SH-SY5Y (cell line): ENCODE data around the gene SSNA1.

ENCODE experiments used
- GATA2 ChIP-seq: IDR thresholded peaks from 2 replicates; pipeline ENCODE4 v1.6.1; 2011; ENCODE audit warnings: mild to moderate bottlenecking, low read depth, low read length
- GATA3 ChIP-seq: IDR thresholded peaks from 2 replicates; pipeline ENCODE4 v1.6.1; 2011; ENCODE audit warnings: low read depth, mild to moderate bottlenecking, low read length, moderate library complexity

DNA sequence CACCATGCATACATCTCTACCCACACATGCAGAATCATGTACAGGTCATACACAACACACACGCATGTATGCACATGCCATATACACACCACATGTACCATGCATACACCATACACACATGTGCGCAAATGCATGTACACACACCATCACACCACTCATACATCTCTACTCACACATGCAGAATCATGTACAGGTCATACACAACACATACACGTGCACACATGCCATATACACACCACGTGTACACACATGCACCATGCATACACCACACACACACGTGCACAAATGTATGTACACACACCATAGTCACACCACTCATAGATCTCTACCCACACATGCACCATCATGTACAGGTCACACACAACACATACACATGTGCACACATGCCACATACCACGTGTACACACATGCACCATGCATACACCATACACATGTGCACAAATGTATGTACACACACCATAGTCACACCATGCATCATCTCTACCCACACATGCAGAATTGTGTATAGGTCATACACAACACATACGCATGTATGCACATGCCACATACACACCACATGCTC is 35.6 kb upstream of the SSNA1 start:
- TF ChIP-seq GATA2 (no peak), GATA3 (no peak)
